ENCODE results near the gene SLC22A1.

GRCh38 chr6:160203076-160203475, 81.5 kb downstream of the SLC22A1 start:
- TF ChIP-seq, protein P1, sequence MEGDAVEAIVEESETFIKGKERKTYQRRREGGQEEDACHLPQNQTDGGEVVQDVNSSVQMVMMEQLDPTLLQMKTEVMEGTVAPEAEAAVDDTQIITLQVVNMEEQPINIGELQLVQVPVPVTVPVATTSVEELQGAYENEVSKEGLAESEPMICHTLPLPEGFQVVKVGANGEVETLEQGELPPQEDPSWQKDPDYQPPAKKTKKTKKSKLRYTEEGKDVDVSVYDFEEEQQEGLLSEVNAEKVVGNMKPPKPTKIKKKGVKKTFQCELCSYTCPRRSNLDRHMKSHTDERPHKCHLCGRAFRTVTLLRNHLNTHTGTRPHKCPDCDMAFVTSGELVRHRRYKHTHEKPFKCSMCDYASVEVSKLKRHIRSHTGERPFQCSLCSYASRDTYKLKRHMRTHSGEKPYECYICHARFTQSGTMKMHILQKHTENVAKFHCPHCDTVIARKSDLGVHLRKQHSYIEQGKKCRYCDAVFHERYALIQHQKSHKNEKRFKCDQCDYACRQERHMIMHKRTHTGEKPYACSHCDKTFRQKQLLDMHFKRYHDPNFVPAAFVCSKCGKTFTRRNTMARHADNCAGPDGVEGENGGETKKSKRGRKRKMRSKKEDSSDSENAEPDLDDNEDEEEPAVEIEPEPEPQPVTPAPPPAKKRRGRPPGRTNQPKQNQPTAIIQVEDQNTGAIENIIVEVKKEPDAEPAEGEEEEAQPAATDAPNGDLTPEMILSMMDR (tag by site-specific recombination; IDR thresholded peaks at IDR 0.05), result no peak
- TF ChIP-seq ZNF792 (tag by site-specific recombination; IDR thresholded peaks at IDR 0.05) (no peak), ZNF670 (tag by site-specific recombination; IDR thresholded peaks at IDR 0.05; ENCODE audit: low read depth) (no peak)
